Esophagus squamous epithelium (tissue), 4 donors: ENCODE data around the gene PARVG.

Experiments
- CTCF ChIP-seq, 6 experiments: fragments of 450-650 bp in 4 of 6; fragments of 200-600 bp in 2 of 6; sonication (generic) in 2 of 6; IDR thresholded peaks; one replicate each; pipeline ENCODE4 v1.5.1; 2016 to 2019; ENCODE audit warnings: antibody characterized with exemption in 6 of 6, mild to moderate bottlenecking in 4 of 6, moderate library complexity in 4 of 6
- POLR2A ChIP-seq, 4 donors: fragments of 450-650 bp; IDR thresholded peaks; one replicate each; pipeline ENCODE4 v1.6.1; 2017; ENCODE audit warnings: antibody characterized with exemption in 4 of 4, mild to moderate bottlenecking in 4 of 4, moderate library complexity in 3 of 4

- TF ChIP-seq CTCF (IDR thresholded peaks at IDR 0.05) = no peak
- no peak for TF ChIP-seq POLR2A (IDR thresholded peaks at IDR 0.05)
These were observed 43.3 kb upstream of the PARVG start for GRCh38 chr22:44137415-44137814.
